IMR-90 (cell line): Measurements from ENCODE around the gene ZYG11B. TPM values are rescaled to one million over a fixed set of nuclear protein-coding genes. Genes with fewer than 3 reads are reported as not detected.

Experiments used
- ATAC-seq: fragments of 200-7000 bp; cut with Tn5 transposase; 2 replicates; pipeline ENCODE4 v1.9.1; 2020; ENCODE audit warnings: low read depth, mild to moderate bottlenecking, moderate library complexity
- BruUV-seq: library from RNA; stranded (reverse); fragments of 400-500 nt; replicated peaks from 2 replicates; lab custom pipeline; 2021; lab: Mats Ljungman, UMichigan
- CTCF ChIA-PET: fragments of 300-600 bp; formaldehyde crosslinking; extraction: SDS; loops from one replicate; lab custom pipeline; 2021; ENCODE audit warnings: antibody characterized with exemption; lab: Yijun Ruan, JAX
- POLR2A ChIA-PET: fragments of 300-600 bp; sonication (Branson Sonifier 250); formaldehyde crosslinking; loops from one replicate; lab custom pipeline; 2022; ENCODE audit warnings: antibody characterized with exemption; ENCODE audit not compliant: unreplicated experiment; lab: Charles Lee
- DNase-seq: peaks from one replicate; pipeline ENCODE4 v3.0.0; 2013
- H2AFZ ChIP-seq: replicated peaks from 2 replicates; pipeline ENCODE3; 2013; ENCODE audit warnings: low read length, mild to moderate bottlenecking; ENCODE audit not compliant: poor library complexity
- H2AK5ac ChIP-seq: 2 replicates; pipeline ENCODE4 v1.6.1; 2013; ENCODE audit warnings: low read depth, low read length, inconsistent platforms
- H2AK9ac ChIP-seq: replicated peaks from 2 replicates; pipeline ENCODE3; 2013; ENCODE audit warnings: mild to moderate bottlenecking, low read depth, low read length, moderate library complexity; ENCODE audit not compliant: poor library complexity
- H2BK120ac ChIP-seq: 2 replicates; pipeline ENCODE4 v1.6.1; 2013; ENCODE audit warnings: low read depth, low read length, inconsistent platforms
- H2BK15ac ChIP-seq: 3 replicates; pipeline ENCODE4 v1.6.1; 2013; ENCODE audit warnings: low read depth, low read length, inconsistent platforms
- H2BK20ac ChIP-seq: 2 replicates; pipeline ENCODE4 v1.6.1; 2013; ENCODE audit warnings: low read depth, mild to moderate bottlenecking, inconsistent platforms, low read length, moderate library complexity
- H2BK5ac ChIP-seq: 2 replicates; pipeline ENCODE4 v1.6.1; 2013; ENCODE audit warnings: mild to moderate bottlenecking, low read depth, low read length, inconsistent platforms; ENCODE audit not compliant: poor library complexity, severe bottlenecking
- H3K14ac ChIP-seq: replicated peaks from 2 replicates; pipeline ENCODE4 v1.6.1; 2013; ENCODE audit warnings: low read depth, low read length, inconsistent platforms
- H3K18ac ChIP-seq: 2 replicates; pipeline ENCODE4 v1.6.1; 2013; ENCODE audit warnings: low read depth, low read length, control low read depth
- H3K23ac ChIP-seq: 2 replicates; pipeline ENCODE4 v1.6.1; 2013; ENCODE audit warnings: low read depth, low read length, inconsistent platforms
- H3K27ac ChIP-seq: 2 replicates; pipeline ENCODE4 v1.5.1; 2013; ENCODE audit warnings: mild to moderate bottlenecking, control low read depth, low read length; ENCODE audit not compliant: insufficient read depth
- H3K27me3 ChIP-seq: 2 replicates; pipeline ENCODE4 v1.6.1; 2013; ENCODE audit warnings: low read length; ENCODE audit not compliant: control insufficient read depth, insufficient read depth
- H3K36me3 ChIP-seq: 2 replicates; pipeline ENCODE4 v1.6.1; 2013; ENCODE audit warnings: low read length, mixed read lengths; ENCODE audit not compliant: control insufficient read depth, insufficient read depth
- H3K4ac ChIP-seq: 2 replicates; pipeline ENCODE4 v1.6.1; 2013; ENCODE audit warnings: low read depth, low read length, inconsistent platforms
- H3K4me1 ChIP-seq: 2 replicates; pipeline ENCODE4 v1.6.1; 2013; ENCODE audit warnings: low read length, mixed read lengths; ENCODE audit not compliant: control insufficient read depth, insufficient read depth
- H3K4me2 ChIP-seq: 2 replicates; pipeline ENCODE4 v1.6.1; 2013; ENCODE audit warnings: low read depth, mild to moderate bottlenecking, control low read depth, low read length, moderate library complexity
- H3K4me3 ChIP-seq: 2 replicates; pipeline ENCODE4 v1.5.1; 2013; ENCODE audit warnings: low read depth, mild to moderate bottlenecking, control low read depth, low read length, moderate library complexity; ENCODE audit not compliant: insufficient read depth
- H3K56ac ChIP-seq: 2 replicates; pipeline ENCODE4 v1.6.1; 2013; ENCODE audit warnings: low read length, inconsistent platforms; ENCODE audit not compliant: insufficient read depth; ENCODE audit errors: extremely low read depth
- H3K79me1 ChIP-seq, 2 experiments: 2 replicates each; pipeline ENCODE4 v1.6.1; 2013; ENCODE audit warnings: low read length in 2 of 2, inconsistent platforms in 1 of 2, low read depth in 1 of 2
- H3K9ac ChIP-seq: 2 replicates; pipeline ENCODE4 v1.6.1; 2013; ENCODE audit warnings: low read depth, low read length, control low read depth
- H3K9me1 ChIP-seq: 2 replicates; pipeline ENCODE4 v1.6.1; 2013; ENCODE audit warnings: low read length, inconsistent platforms; ENCODE audit not compliant: insufficient read depth
- H3K9me3 ChIP-seq: 2 replicates; pipeline ENCODE4 v1.6.1; 2013; ENCODE audit warnings: low read length; ENCODE audit not compliant: control insufficient read depth, insufficient read depth
- H4K20me1 ChIP-seq: 2 replicates; pipeline ENCODE4 v1.6.1; 2013; ENCODE audit warnings: low read length, inconsistent platforms; ENCODE audit not compliant: insufficient read depth
- H4K5ac ChIP-seq: 2 replicates; pipeline ENCODE4 v1.6.1; 2013; ENCODE audit warnings: mild to moderate bottlenecking, low read depth, low read length, control low read depth
- H4K8ac ChIP-seq, 2 experiments: 2 replicates each; pipeline ENCODE4 v1.6.1; 2013; ENCODE audit warnings: low read depth in 2 of 2, low read length in 2 of 2, control low read depth in 1 of 2, inconsistent platforms in 1 of 2
- H4K91ac ChIP-seq: 2 replicates; pipeline ENCODE4 v1.6.1; 2013; ENCODE audit warnings: low read depth, low read length, inconsistent platforms; ENCODE audit not compliant: insufficient read depth
- BHLHE40 ChIP-seq: fragments of 150-350 bp; IDR thresholded peaks from 2 replicates; pipeline ENCODE4 v1.6.1; 2016; ENCODE audit warnings: mild to moderate bottlenecking, low read depth, low read length
- FOS ChIP-seq: fragments of 150-350 bp; IDR thresholded peaks from 2 replicates; pipeline ENCODE4 v1.6.1; 2016; ENCODE audit warnings: low read depth, low read length
- MAZ ChIP-seq: IDR thresholded peaks from 2 replicates; pipeline ENCODE4 v1.6.1; 2012; ENCODE audit warnings: low read depth, mild to moderate bottlenecking, low read length, improper control_type of control experiment, moderate library complexity, borderline replicate concordance
- MXI1 ChIP-seq: IDR thresholded peaks from 2 replicates; pipeline ENCODE4 v1.6.1; 2012; ENCODE audit warnings: low read depth, mild to moderate bottlenecking, low read length, moderate library complexity, borderline replicate concordance
- NFE2L2 ChIP-seq: fragments of 150-350 bp; IDR thresholded peaks from 2 replicates; pipeline ENCODE4 v1.6.1; 2016; ENCODE audit warnings: low read depth, mild to moderate bottlenecking, low read length
- RAD21 ChIP-seq: IDR thresholded peaks from 2 replicates; pipeline ENCODE4 v1.6.1; 2012; ENCODE audit warnings: low read length, improper control_type of control experiment
- RCOR1 ChIP-seq: IDR thresholded peaks from 2 replicates; pipeline ENCODE4 v1.6.1; 2012; ENCODE audit warnings: mild to moderate bottlenecking, low read length, improper control_type of control experiment; ENCODE audit not compliant: insufficient replicate concordance
- RFX5 ChIP-seq: IDR thresholded peaks from 2 replicates; pipeline ENCODE4 v1.8.0; 2012; ENCODE audit warnings: low read depth, mild to moderate bottlenecking, low read length, moderate library complexity
- SMC3 ChIP-seq: fragments of 150-350 bp; IDR thresholded peaks from 2 replicates; pipeline ENCODE4 v1.6.1; 2016; ENCODE audit warnings: low read depth, mild to moderate bottlenecking, antibody characterized with exemption, low read length, moderate library complexity
- WGBS, 2 experiments: methylation state at CpG; one replicate each; pipeline versions ENCODE4 v1.1.5 to v1.1.7; 2013; ENCODE audit warnings: missing lambda C conversion rate in 2 of 2; ENCODE audit not compliant: insufficient read length in 1 of 2; ENCODE audit errors: extremely low coverage in 2 of 2; 5-methylcytosine and 5-hydroxymethylcytosine counted together
- dilution Hi-C: fragments of 300-500 bp; cut with HindIII; formaldehyde crosslinking; loops from one replicate; pipeline ENCODE4 v1.14.3; 2018; ENCODE audit warnings: low sequenced_read_pairs; ENCODE audit not compliant: unreplicated experiment
- in situ Hi-C: fragments of 300-500 bp; cut with MboI; formaldehyde crosslinking; loops from 3 replicates; pipeline ENCODE4 v1.14.3; 2019; ENCODE audit warnings: low sequenced_read_pairs, inconsistent platforms, mixed read lengths
- intact Hi-C: fragments of 100-400 bp; cut with micrococcal nuclease; formaldehyde crosslinking; loops from 2 replicates; pipeline ENCODE4 v1.10.0; 2022
- polyA plus RNA-seq, 3 experiments: library from polyadenylated mRNA; depleted of rRNA; stranded (reverse); fragments of >200 nt; gene quantifications; 2 replicates each; pipeline ENCODE4 v1.2.3, GENCODE V29; 2012; ENCODE audit warnings: low replicate concordance in 1 of 3
- total RNA-seq: library from RNA; depleted of rRNA; stranded (reverse); fragments of >200 nt; gene quantifications from 2 replicates; pipeline ENCODE4 v1.2.3, GENCODE V29; 2012

Gene ZYG11B
- total and polyA plus RNA-seq, 2 of the 4 experiments (the other 2 are of a cell fraction), result 8.1 to 55.2 TPM

DNA sequence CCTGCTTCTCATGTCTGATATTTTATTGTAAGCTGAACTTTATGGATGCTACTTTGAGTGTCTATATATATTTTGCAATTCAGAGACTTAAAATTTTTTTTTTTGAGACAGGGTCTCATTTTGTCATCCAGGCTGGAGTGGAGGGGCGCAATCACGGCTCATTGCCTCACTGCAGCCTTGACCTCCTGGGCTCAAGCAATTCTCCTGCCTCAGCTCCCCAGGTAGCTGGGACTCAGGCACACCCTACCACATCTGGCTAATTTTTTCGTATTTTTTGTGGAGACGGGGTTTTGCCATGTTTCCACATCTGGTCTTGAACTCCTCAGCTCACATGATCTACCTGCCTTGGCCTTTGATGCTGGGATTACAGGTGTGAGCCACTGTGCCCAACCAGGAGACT is 124.7 kb downstream of the ZYG11B start:
- in situ Hi-C loops, result no loop called here

More for the DNA sequence above, 124.7 kb downstream of the ZYG11B start:
- H2AFZ ChIP-seq, result no peak overlapping the region
- H2AK5ac ChIP-seq, result no peak overlapping the region
- no peak overlapping the region for H2BK5ac ChIP-seq
- no peak overlapping the region for H3K9ac ChIP-seq
- no peaks in the 10 kb centered on the region for H3K9me3 ChIP-seq
- H3K27me3 ChIP-seq, result no peaks in the 10 kb centered on the region
- no peak overlapping the region for H2BK15ac ChIP-seq
- no peak overlapping the region for H3K4me2 ChIP-seq
- POLR2A ChIA-PET, result interaction anchor here (0.6 kb wide), 1 partner anchor 186 kb away, joined by 4 read pairs; no protein-coding TSS in a partner anchor
- no peak overlapping the region for H2BK120ac ChIP-seq
- H3K23ac ChIP-seq, result no peak overlapping the region
- dilution Hi-C loops, result no loop called here
- no peak overlapping the region for H4K91ac ChIP-seq
- no TSS peak for BruUV-seq
- H2BK20ac ChIP-seq, result no peak overlapping the region
- no CpG with 5 or more reads among the region's 4 CpGs for WGBS, 2 experiments
- no peaks in the 10 kb centered on the region; the same call in 1 of the 2 replicates for H3K9me1 ChIP-seq
- ATAC-seq, result no peak
- DNase-seq, result no peak
- no peaks in the 10 kb centered on the region for H3K4me1 ChIP-seq
- no peaks in the 10 kb centered on the region for H4K20me1 ChIP-seq
- no peak overlapping the region for H2AK9ac ChIP-seq
- no peak overlapping the region for H3K4ac ChIP-seq
- H3K79me1 ChIP-seq, result peaks cover 0 to 3% of the 10 kb centered on the region in 2 experiments; a peak in 3 of 4 replicates
- intact Hi-C loops, result no loop called here
- CTCF ChIA-PET, result no interaction called here
- no peak overlapping the region for H4K8ac ChIP-seq
- H3K36me3 ChIP-seq, result no peaks in the 10 kb centered on the region
- TF ChIP-seq NFE2L2 (no peak), RCOR1 (no peak), SMC3 (no peak), FOS (no peak), BHLHE40 (no peak), RFX5 (no peak), MXI1 (no peak), MAZ (no peak), RAD21 (no peak)
- H3K4me3 ChIP-seq, result no peak overlapping the region
- H3K14ac ChIP-seq, result no peak overlapping the region
- no peak overlapping the region for H3K56ac ChIP-seq
- no peak overlapping the region for H3K18ac ChIP-seq
- H4K5ac ChIP-seq, result no peak overlapping the region
- H3K27ac ChIP-seq, result no peak overlapping the region
